Gastrocnemius medialis (tissue), 4 donors: Measurements from ENCODE around the gene PSMD2.

Experiments
- CTCF ChIP-seq, 5 experiments: fragments of 450-650 bp in 3 of 5; fragments of 200-600 bp in 2 of 5; sonication (generic) in 2 of 5; IDR thresholded peaks in 4 of 5; conservative IDR thresholded peaks in 1 of 5; 1 replicate in 4 of 5; 2 replicates in 1 of 5; pipeline ENCODE4 v1.5.1; 2016 to 2019; ENCODE audit warnings: antibody characterized with exemption in 5 of 5, mild to moderate bottlenecking in 3 of 5, moderate library complexity in 3 of 5
- POLR2A ChIP-seq, 2 donors: fragments of 450-650 bp; IDR thresholded peaks; one replicate each; pipeline ENCODE4 v1.6.1; 2017; ENCODE audit warnings: antibody characterized with exemption in 2 of 2, mild to moderate bottlenecking in 2 of 2, moderate library complexity in 2 of 2

- no peak for TF ChIP-seq POLR2A (IDR thresholded peaks at IDR 0.05)
- no peak for TF ChIP-seq CTCF (IDR thresholded peaks at IDR 0.05 in 4 of 5, conservative IDR thresholded peaks at IDR 0.05 in 1 of 5)
These were observed 55.7 kb downstream of the PSMD2 start for GRCh38 chr3:184354754-184355153.
